ENCODE results near the gene CFAP45.

CFAP45 gene

GRCh38 chr1:159937054-159937750 is 37.2 kb upstream of the CFAP45 start:
- no peak for DNase-seq (ENCODE audit: low read depth in 2 of 3, low spot score in 2 of 3)

GRCh38 chr1:159936273-159936904 is 36.4 kb upstream of the CFAP45 start:
- DNase-seq (ENCODE audit: low read depth in 2 of 3, low spot score in 2 of 3): peak; percentile 52 to 94 (median 94)

- no peak for DNase-seq (ENCODE audit: low read depth in 2 of 3, low spot score in 2 of 3)
Observed at GRCh38 chr1:159935719-159936272, 35.8 kb upstream of the CFAP45 start.

GRCh38 chr1:159935305-159935704 is 35.3 kb upstream of the CFAP45 start:
- DNase-seq (ENCODE audit: low read depth in 2 of 3, low spot score in 2 of 3): no peak

GRCh38 chr1:159934136-159935039 is 34.4 kb upstream of the CFAP45 start:
- no peak for DNase-seq (ENCODE audit: low read depth in 2 of 3, low spot score in 2 of 3)

GRCh38 chr1:159933347-159933746 is 33.4 kb upstream of the CFAP45 start:
- DNase-seq (ENCODE audit: low read depth in 2 of 3, low spot score in 2 of 3): no peak

- DNase-seq (ENCODE audit: low read depth in 2 of 3, low spot score in 2 of 3): no peak
Observed at GRCh38 chr1:159932296-159933285, 32.6 kb upstream of the CFAP45 start.

- no peak for DNase-seq (ENCODE audit: low read depth in 2 of 3, low spot score in 2 of 3)
Observed at GRCh38 chr1:159931795-159932173, 31.8 kb upstream of the CFAP45 start.

GRCh38 chr1:159931101-159931794 is 31.3 kb upstream of the CFAP45 start:
- DNase-seq (ENCODE audit: low read depth in 2 of 3, low spot score in 2 of 3): no peak

- DNase-seq (ENCODE audit: low read depth in 2 of 3, low spot score in 2 of 3): no peak
Observed at GRCh38 chr1:159930634-159931033, 30.7 kb upstream of the CFAP45 start.

GRCh38 chr1:159930216-159930615 is 30.3 kb upstream of the CFAP45 start:
- DNase-seq (ENCODE audit: low read depth in 2 of 3, low spot score in 2 of 3): no peak

GRCh38 chr1:159929155-159930051 is 29.4 kb upstream of the CFAP45 start:
- no peak for DNase-seq (ENCODE audit: low read depth in 2 of 3, low spot score in 2 of 3)

GRCh38 chr1:159928491-159929050 is 28.6 kb upstream of the CFAP45 start:
- no peak for DNase-seq (ENCODE audit: low read depth in 2 of 3, low spot score in 2 of 3)

- no peak for DNase-seq (ENCODE audit: low read depth in 2 of 3, low spot score in 2 of 3)
Observed at GRCh38 chr1:159927849-159928431, 28.0 kb upstream of the CFAP45 start.

GRCh38 chr1:159927211-159927848 is 27.4 kb upstream of the CFAP45 start:
- DNase-seq (ENCODE audit: low read depth in 2 of 3, low spot score in 2 of 3): no peak

GRCh38 chr1:159925719-159926078 is 25.7 kb upstream of the CFAP45 start:
- DNase-seq (ENCODE audit: low read depth in 2 of 3, low spot score in 2 of 3): no peak
